Measurements from ENCODE around the gene TMEM260.

The TMEM260 gene

GRCh38 chr14:56657604-56658003 lies 78.0 kb downstream of the TMEM260 start:
- no peak for DNase-seq (ENCODE audit: low read depth in 1 of 2, low spot score in 1 of 2)
- no peak overlapping the region for H3K4me3 ChIP-seq (replicated peaks; ENCODE audit: insufficient read depth, low read length)
- H3K27ac ChIP-seq (replicated peaks), result no peak overlapping the region
- TF ChIP-seq POLR2AphosphoS5 (IDR thresholded peaks at IDR 0.05; ENCODE audit: low read depth) (no peak), SPI1 (IDR thresholded peaks at IDR 0.05; ENCODE audit: borderline replicate concordance, low read depth) (no peak), CTCF (IDR thresholded peaks at IDR 0.05; ENCODE audit: insufficient read depth, low read length) (no peak), GABPA (IDR thresholded peaks at IDR 0.05; ENCODE audit: low read depth) (no peak), REST (IDR thresholded peaks at IDR 0.05; ENCODE audit: insufficient replicate concordance, low read depth) (no peak)
- H3K27me3 ChIP-seq (ENCODE audit: insufficient read depth, poor library complexity, severe bottlenecking), result no peaks in the 10 kb centered on the region

- DNase-seq (ENCODE audit: low read depth in 1 of 2, low spot score in 1 of 2), result no peak
- Histone ChIP-seq H3K4me3 (replicated peaks; ENCODE audit: insufficient read depth, low read length) (no peak overlapping the region), H3K27me3 (ENCODE audit: insufficient read depth, poor library complexity, severe bottlenecking) (no peaks in the 10 kb centered on the region), H3K27ac (replicated peaks) (no peak overlapping the region)
- TF ChIP-seq SPI1 (IDR thresholded peaks at IDR 0.05; ENCODE audit: borderline replicate concordance, low read depth) (no peak), REST (IDR thresholded peaks at IDR 0.05; ENCODE audit: insufficient replicate concordance, low read depth) (no peak), CTCF (IDR thresholded peaks at IDR 0.05; ENCODE audit: insufficient read depth, low read length) (no peak), GABPA (IDR thresholded peaks at IDR 0.05; ENCODE audit: low read depth) (no peak), POLR2AphosphoS5 (IDR thresholded peaks at IDR 0.05; ENCODE audit: low read depth) (no peak)
Measured at GRCh38 chr14:56659378-56659777, 79.8 kb downstream of the TMEM260 start.

GRCh38 chr14:56659964-56660551 lies 80.5 kb downstream of the TMEM260 start:
- Histone ChIP-seq H3K27me3 (ENCODE audit: insufficient read depth, poor library complexity, severe bottlenecking) (no peaks in the 10 kb centered on the region), H3K4me3 (replicated peaks; ENCODE audit: insufficient read depth, low read length) (no peak overlapping the region), H3K27ac (replicated peaks) (no peak overlapping the region)
- DNase-seq (ENCODE audit: low read depth in 1 of 2, low spot score in 1 of 2), result peak; percentile 5 to 18
- no peak for TF ChIP-seq REST (IDR thresholded peaks at IDR 0.05; ENCODE audit: insufficient replicate concordance, low read depth)
- TF ChIP-seq CTCF (IDR thresholded peaks at IDR 0.05; ENCODE audit: insufficient read depth, low read length), result peak; percentile 73
- no peak for TF ChIP-seq SPI1 (IDR thresholded peaks at IDR 0.05; ENCODE audit: borderline replicate concordance, low read depth)
- TF ChIP-seq POLR2AphosphoS5 (IDR thresholded peaks at IDR 0.05; ENCODE audit: low read depth), result no peak
